Mesendoderm (in vitro differentiated cells): ENCODE results near the gene CTAGE8.
"Not testable (repeated sequence)": the region's sequence is repeated elsewhere in the genome, so short reads cannot be mapped to it uniquely, and the experiment has no call there.

Experiments
- DNase-seq: peaks from one replicate; pipeline ENCODE4 v3.0.0; 2013
- H2AK5ac ChIP-seq: 2 replicates; pipeline ENCODE4 v1.6.1; 2013; ENCODE audit warnings: low read length, inconsistent platforms
- H2BK120ac ChIP-seq: 2 replicates; pipeline ENCODE4 v1.6.1; 2013; ENCODE audit warnings: low read depth, mild to moderate bottlenecking, low read length, moderate library complexity, mixed read lengths
- H2BK15ac ChIP-seq: replicated peaks from 2 replicates; pipeline ENCODE4 v1.6.1; 2013; ENCODE audit warnings: low read depth, mild to moderate bottlenecking, moderate library complexity
- H2BK5ac ChIP-seq: 2 replicates; pipeline ENCODE4 v1.6.1; 2013; ENCODE audit warnings: low read length, inconsistent platforms
- H3K18ac ChIP-seq: 2 replicates; pipeline ENCODE4 v1.6.1; 2013; ENCODE audit warnings: mild to moderate bottlenecking, low read length, mixed read lengths
- H3K23ac ChIP-seq: one replicate; pipeline ENCODE4 v1.6.1; 2013; ENCODE audit warnings: low read length
- H3K27ac ChIP-seq: 2 replicates; pipeline ENCODE4 v1.5.1; 2013; ENCODE audit warnings: low read depth, mild to moderate bottlenecking, inconsistent platforms, low read length, moderate library complexity
- H3K27me3 ChIP-seq: 2 replicates; pipeline ENCODE4 v1.6.1; 2013; ENCODE audit warnings: low read length, control low read depth, mild to moderate bottlenecking, inconsistent platforms; ENCODE audit not compliant: insufficient read depth, poor library complexity
- H3K36me3 ChIP-seq: 2 replicates; pipeline ENCODE4 v1.6.1; 2013; ENCODE audit warnings: low read length, inconsistent platforms; ENCODE audit not compliant: control insufficient read depth, insufficient read depth
- H3K4ac ChIP-seq: one replicate; pipeline ENCODE4 v1.6.1; 2013; ENCODE audit warnings: low read depth, mild to moderate bottlenecking, low read length, moderate library complexity
- H3K4me1 ChIP-seq: 2 replicates; pipeline ENCODE4 v1.6.1; 2013; ENCODE audit warnings: low read depth, low read length, inconsistent platforms; ENCODE audit not compliant: control insufficient read depth
- H3K4me2 ChIP-seq: 2 replicates; pipeline ENCODE4 v1.6.1; 2013; ENCODE audit warnings: low read length
- H3K4me3 ChIP-seq: 2 replicates; pipeline ENCODE4 v1.5.1; 2013; ENCODE audit warnings: mild to moderate bottlenecking, low read length
- H3K56ac ChIP-seq: one replicate; pipeline ENCODE4 v1.6.1; 2013; ENCODE audit warnings: low read length
- H3K79me1 ChIP-seq: 2 replicates; pipeline ENCODE4 v1.6.1; 2013; ENCODE audit warnings: low read length, inconsistent platforms
- H3K79me2 ChIP-seq: 2 replicates; pipeline ENCODE4 v1.6.1; 2013; ENCODE audit warnings: mild to moderate bottlenecking, low read length; ENCODE audit not compliant: control insufficient read depth, insufficient read depth
- H3K9ac ChIP-seq: 2 replicates; pipeline ENCODE4 v1.6.1; 2013; ENCODE audit warnings: low read length, inconsistent platforms
- H4K5ac ChIP-seq: one replicate; pipeline ENCODE4 v1.6.1; 2013; ENCODE audit warnings: low read length
- H4K8ac ChIP-seq: one replicate; pipeline ENCODE4 v1.6.1; 2013; ENCODE audit warnings: low read depth, mild to moderate bottlenecking, control low read depth, low read length, moderate library complexity
- WGBS: extraction: QIAGEN DNeasy Blood & Tissue Kit; methylation state at CpG from one replicate; pipeline ENCODE4 v1.1.7; 2013; ENCODE audit warnings: low lambda C conversion rate, missing lambda C conversion rate; ENCODE audit not compliant: insufficient coverage; ENCODE audit errors: extremely low coverage; 5-methylcytosine and 5-hydroxymethylcytosine counted together

CTAGE8 gene

GRCh38 chr7:144291607-144292006 is 22.5 kb upstream of the CTAGE8 start:
- no CpG with 5 or more reads among the region's 4 CpGs for WGBS
- not testable (repeated sequence) for H2AK5ac ChIP-seq, H4K8ac ChIP-seq, H4K5ac ChIP-seq, H3K56ac ChIP-seq, H3K18ac ChIP-seq, H3K4me2 ChIP-seq, H3K79me2 ChIP-seq, H3K36me3 ChIP-seq, H3K27ac ChIP-seq, H2BK120ac ChIP-seq, H3K4me3 ChIP-seq, H2BK5ac ChIP-seq, H3K9ac ChIP-seq, H3K23ac ChIP-seq, H3K27me3 ChIP-seq, H3K4me1 ChIP-seq, H3K79me1 ChIP-seq, H2BK15ac ChIP-seq, H3K4ac ChIP-seq, DNase-seq

- WGBS = no CpG with 5 or more reads among the region's 3 CpGs
- H3K79me2 ChIP-seq, H3K9ac ChIP-seq, H2AK5ac ChIP-seq, H3K23ac ChIP-seq, H3K4me2 ChIP-seq, H2BK15ac ChIP-seq, H3K4me1 ChIP-seq, H3K4ac ChIP-seq, H2BK120ac ChIP-seq, H3K27me3 ChIP-seq, H4K8ac ChIP-seq, H3K4me3 ChIP-seq, H3K18ac ChIP-seq, DNase-seq, H3K56ac ChIP-seq, H3K36me3 ChIP-seq, H3K79me1 ChIP-seq, H4K5ac ChIP-seq, H3K27ac ChIP-seq, H2BK5ac ChIP-seq: not testable (repeated sequence)
These were observed 18.2 kb upstream of the CTAGE8 start for GRCh38 chr7:144287171-144287784.

- no CpG with 5 or more reads among the region's 6 CpGs for WGBS
- not testable (repeated sequence) for H3K4me2 ChIP-seq
These were observed 14.6 kb upstream of the CTAGE8 start for GRCh38 chr7:144283716-144284115.

GRCh38 chr7:144282490-144282889 is 13.4 kb upstream of the CTAGE8 start:
- H3K4me1 ChIP-seq, H3K79me2 ChIP-seq, H3K27me3 ChIP-seq, H3K9ac ChIP-seq, H3K4me3 ChIP-seq, H3K4me2 ChIP-seq, H4K5ac ChIP-seq, H3K79me1 ChIP-seq, H3K18ac ChIP-seq, H3K56ac ChIP-seq, H3K23ac ChIP-seq, H4K8ac ChIP-seq, H3K36me3 ChIP-seq, H2AK5ac ChIP-seq, H2BK15ac ChIP-seq, H3K4ac ChIP-seq, DNase-seq, H2BK5ac ChIP-seq, H2BK120ac ChIP-seq, H3K27ac ChIP-seq: not testable (repeated sequence)
- WGBS = no CpG with 5 or more reads among the region's 4 CpGs

More at GRCh38 chr7:144283716-144284115, 14.6 kb upstream of the CTAGE8 start:
- H2AK5ac ChIP-seq, H3K4ac ChIP-seq, H3K36me3 ChIP-seq, H3K23ac ChIP-seq, H2BK120ac ChIP-seq, H2BK5ac ChIP-seq, DNase-seq, H3K4me3 ChIP-seq, H3K4me1 ChIP-seq, H3K9ac ChIP-seq, H3K79me2 ChIP-seq, H3K56ac ChIP-seq, H4K8ac ChIP-seq, H4K5ac ChIP-seq, H3K18ac ChIP-seq, H3K27me3 ChIP-seq, H3K79me1 ChIP-seq, H3K27ac ChIP-seq, H2BK15ac ChIP-seq: not testable (repeated sequence)

- not testable (repeated sequence) for H4K5ac ChIP-seq, H2AK5ac ChIP-seq, H3K27me3 ChIP-seq, H3K56ac ChIP-seq, H3K9ac ChIP-seq, H3K4ac ChIP-seq, H3K4me2 ChIP-seq, H3K18ac ChIP-seq, H3K79me2 ChIP-seq, H2BK5ac ChIP-seq, H3K4me1 ChIP-seq, H2BK120ac ChIP-seq, H3K36me3 ChIP-seq, H3K27ac ChIP-seq, DNase-seq, H3K79me1 ChIP-seq, H4K8ac ChIP-seq, H3K4me3 ChIP-seq, H3K23ac ChIP-seq, H2BK15ac ChIP-seq
- WGBS = no CpG with 5 or more reads among the region's 8 CpGs
These were observed 12.9 kb upstream of the CTAGE8 start for GRCh38 chr7:144281981-144282380.

GRCh38 chr7:144280010-144280409 is 10.9 kb upstream of the CTAGE8 start:
- H3K4me3 ChIP-seq, H2BK15ac ChIP-seq, H3K79me2 ChIP-seq, H4K5ac ChIP-seq, H2BK5ac ChIP-seq, H3K9ac ChIP-seq, H3K23ac ChIP-seq, H3K36me3 ChIP-seq, H3K4me1 ChIP-seq, DNase-seq, H3K18ac ChIP-seq, H4K8ac ChIP-seq, H3K56ac ChIP-seq, H3K79me1 ChIP-seq, H2AK5ac ChIP-seq, H3K4me2 ChIP-seq, H2BK120ac ChIP-seq, H3K27me3 ChIP-seq, H3K27ac ChIP-seq, H3K4ac ChIP-seq: not testable (repeated sequence)
- no CpG with 5 or more reads among the region's 6 CpGs for WGBS
